Mesenchymal stem cell (in vitro differentiated cells and primary cell): ENCODE measurements around the gene MNAT1.
A peak's percentile ranks its signal among the peaks of the same experiment; 100 is the strongest.

Experiments used
- DNase-seq: peaks from one replicate; pipeline ENCODE4 v3.0.0-alpha.2; 2013
- H2AFZ ChIP-seq: one replicate; pipeline ENCODE4 v1.6.1; 2013; ENCODE audit warnings: low read depth, mild to moderate bottlenecking, control low read depth, inconsistent platforms, low read length, moderate library complexity
- H2AK5ac ChIP-seq: 2 replicates; pipeline ENCODE4 v1.6.1; 2013; ENCODE audit warnings: low read length, moderate library complexity, mild to moderate bottlenecking, inconsistent platforms; ENCODE audit not compliant: severe bottlenecking
- H2BK120ac ChIP-seq: one replicate; pipeline ENCODE4 v1.6.1; 2013; ENCODE audit warnings: low read depth, mild to moderate bottlenecking, inconsistent platforms, low read length, moderate library complexity
- H2BK12ac ChIP-seq, 2 experiments: one replicate each; pipeline ENCODE4 v1.6.1; 2013; ENCODE audit warnings: inconsistent platforms in 2 of 2, low read length in 2 of 2, mild to moderate bottlenecking in 2 of 2, moderate library complexity in 2 of 2, control low read depth in 1 of 2
- H2BK15ac ChIP-seq: one replicate; pipeline ENCODE4 v1.6.1; 2013; ENCODE audit warnings: mild to moderate bottlenecking, low read depth, inconsistent platforms; ENCODE audit not compliant: poor library complexity, severe bottlenecking
- H2BK5ac ChIP-seq: 2 replicates; pipeline ENCODE4 v1.6.1; 2013; ENCODE audit warnings: low read depth, mild to moderate bottlenecking, low read length, control low read depth, inconsistent platforms; ENCODE audit not compliant: poor library complexity, severe bottlenecking
- H3K14ac ChIP-seq, 2 experiments: one replicate each; pipeline ENCODE4 v1.6.1; 2013; ENCODE audit warnings: inconsistent platforms in 2 of 2, low read length in 2 of 2, control low read depth in 1 of 2, mild to moderate bottlenecking in 1 of 2, moderate library complexity in 1 of 2
- H3K18ac ChIP-seq, 2 experiments: one replicate each; pipeline ENCODE4 v1.6.1; 2013; ENCODE audit warnings: inconsistent platforms in 2 of 2, low read length in 2 of 2, control low read depth in 1 of 2, low read depth in 1 of 2, mild to moderate bottlenecking in 1 of 2
- H3K23ac ChIP-seq, 2 experiments: one replicate each; pipeline ENCODE4 v1.6.1; 2013; ENCODE audit warnings: inconsistent platforms in 2 of 2, low read length in 2 of 2, mild to moderate bottlenecking in 2 of 2, moderate library complexity in 2 of 2, control low read depth in 1 of 2
- H3K27ac ChIP-seq: 2 replicates; pipeline ENCODE4 v1.5.1; 2013; ENCODE audit warnings: mild to moderate bottlenecking, moderate library complexity, low read length, control low read depth, inconsistent platforms; ENCODE audit not compliant: poor library complexity, severe bottlenecking
- H3K27me3 ChIP-seq, 2 experiments: 2 replicates each; pipeline versions ENCODE4 v1.6.1 to v1.7.0; 2013; ENCODE audit warnings: low read length in 2 of 2, mild to moderate bottlenecking in 2 of 2, moderate library complexity in 2 of 2, control low read depth in 1 of 2, inconsistent platforms in 1 of 2; ENCODE audit not compliant: control insufficient read depth in 1 of 2, insufficient read depth in 1 of 2
- H3K36me3 ChIP-seq, 2 experiments: 2 replicates each; pipeline versions ENCODE4 v1.6.1 to v1.7.0; 2013; ENCODE audit warnings: low read length in 2 of 2, control low read depth in 1 of 2, inconsistent platforms in 1 of 2, low read depth in 1 of 2, mild to moderate bottlenecking in 1 of 2; ENCODE audit not compliant: insufficient read depth in 2 of 2, control insufficient read depth in 1 of 2
- H3K4ac ChIP-seq, 2 experiments: one replicate each; pipeline ENCODE4 v1.6.1; 2013; ENCODE audit warnings: inconsistent platforms in 2 of 2, low read length in 2 of 2, mild to moderate bottlenecking in 2 of 2, moderate library complexity in 2 of 2, control low read depth in 1 of 2, low read depth in 1 of 2
- H3K4me1 ChIP-seq: 2 replicates; pipeline ENCODE4 v1.6.1; 2013; ENCODE audit warnings: low read depth, low read length, control low read depth; ENCODE audit not compliant: control insufficient read depth, insufficient read depth
- H3K4me2 ChIP-seq: 2 replicates; pipeline ENCODE4 v1.6.1; 2013; ENCODE audit warnings: low read length, mild to moderate bottlenecking, inconsistent platforms; ENCODE audit not compliant: poor library complexity, severe bottlenecking
- H3K4me3 ChIP-seq, 2 experiments: 2 replicates each; pipeline versions ENCODE4 v1.5.1 to v1.7.0; 2013; ENCODE audit warnings: low read length in 2 of 2, mild to moderate bottlenecking in 2 of 2, control low read depth in 1 of 2, low read depth in 1 of 2; ENCODE audit not compliant: insufficient read depth in 1 of 2
- H3K79me1 ChIP-seq: replicated peaks from 2 replicates; pipeline ENCODE4 v1.6.1; 2013; ENCODE audit warnings: mild to moderate bottlenecking, control low read depth, low read length, inconsistent platforms; ENCODE audit not compliant: poor library complexity, severe bottlenecking
- H3K9ac ChIP-seq: 2 replicates; pipeline ENCODE4 v1.7.0; 2013; ENCODE audit warnings: mild to moderate bottlenecking, low read length, moderate library complexity
- H3K9me3 ChIP-seq: 2 replicates; pipeline ENCODE4 v1.7.0; 2013; ENCODE audit warnings: mild to moderate bottlenecking, low read length; ENCODE audit not compliant: control insufficient read depth
- H4K8ac ChIP-seq: one replicate; pipeline ENCODE4 v1.6.1; 2013; ENCODE audit warnings: inconsistent platforms, mild to moderate bottlenecking, low read length, moderate library complexity
- H4K91ac ChIP-seq: one replicate; pipeline ENCODE4 v1.6.1; 2013; ENCODE audit warnings: mild to moderate bottlenecking, low read length, inconsistent platforms
- WGBS: methylation state at CpG from one replicate; pipeline ENCODE4 v1.1.7; 2013; ENCODE audit warnings: mixed read lengths; 5-methylcytosine and 5-hydroxymethylcytosine counted together

The MNAT1 gene

GRCh38 chr14:60965402-60965801 lies 230.8 kb downstream of the MNAT1 start:
- Histone ChIP-seq H2BK5ac (peak overlapping the region; percentile 19), H3K14ac (no peak overlapping the region), H3K27ac (peak overlapping the region; percentile 59), H2AK5ac (no peak overlapping the region), H3K18ac (no peak overlapping the region), H3K4me1 (peaks cover 1% of the 10 kb centered on the region), H4K8ac (no peak overlapping the region), H4K91ac (no peak overlapping the region), H2BK120ac (no peak overlapping the region), H3K79me1 (peaks cover 9% of the 10 kb centered on the region), H3K9me3 (no peaks in the 10 kb centered on the region), H3K4me2 (no peak overlapping the region), H3K27me3 (no peaks in the 10 kb centered on the region), H3K36me3 (no peaks in the 10 kb centered on the region), H3K4me3 (no peak overlapping the region), H3K9ac (no peak overlapping the region), H3K4ac (no peak overlapping the region), H2BK15ac (no peak overlapping the region), H3K23ac (no peak overlapping the region), H2BK12ac (no peak overlapping the region), H2AFZ (no peak overlapping the region)
- peak; percentile 54 for DNase-seq

DNA sequence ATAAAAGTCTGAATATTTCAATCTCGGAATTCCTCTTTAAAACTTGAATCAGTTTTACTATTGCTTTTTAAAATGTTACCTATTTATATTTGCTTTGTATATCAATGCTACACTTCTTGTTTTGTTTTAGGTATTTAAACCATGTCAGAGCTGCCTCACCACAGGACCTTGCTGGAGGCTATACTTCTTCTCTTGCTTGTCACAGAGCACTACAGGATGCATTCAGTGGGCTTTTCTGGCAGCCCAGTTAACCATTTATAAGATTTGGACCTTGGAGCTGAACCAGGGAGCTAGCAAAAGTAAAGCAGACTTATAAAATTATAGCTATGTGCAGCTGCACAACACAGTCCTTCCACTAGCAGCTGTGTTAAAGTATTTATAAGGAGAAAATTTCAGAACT lies 233.5 kb downstream of the MNAT1 start:
- peaks cover 6% of the 10 kb centered on the region for H3K79me1 ChIP-seq
- peaks cover 1% of the 10 kb centered on the region for H3K4me1 ChIP-seq
- no peak overlapping the region for H4K8ac ChIP-seq
- H3K9me3 ChIP-seq: no peaks in the 10 kb centered on the region
- no peak for DNase-seq
- no peak overlapping the region for H4K91ac ChIP-seq
- no peak overlapping the region for H2BK12ac ChIP-seq
- no peak overlapping the region for H3K14ac ChIP-seq
- no peaks in the 10 kb centered on the region for H3K27me3 ChIP-seq
- H2AK5ac ChIP-seq: no peak overlapping the region
- no peak overlapping the region for H2BK120ac ChIP-seq
- H2BK5ac ChIP-seq: peak overlapping the region; percentile 19
- H2AFZ ChIP-seq: no peak overlapping the region
- peaks cover 3 to 7% of the 10 kb centered on the region in 2 experiments for H3K36me3 ChIP-seq
- H3K9ac ChIP-seq: no peak overlapping the region
- H3K23ac ChIP-seq: no peak overlapping the region
- no peak overlapping the region for H3K4ac ChIP-seq
- H3K18ac ChIP-seq: no peak overlapping the region
- no peak overlapping the region for H3K27ac ChIP-seq
- H3K4me3 ChIP-seq: no peak overlapping the region
- peak overlapping the region; percentile 43 for H3K4me2 ChIP-seq
- no CpG with 5 or more reads among the region's 1 CpG for WGBS
- H2BK15ac ChIP-seq: no peak overlapping the region

- Histone ChIP-seq H3K14ac (no peak overlapping the region), H3K4ac (no peak overlapping the region), H2BK12ac (no peak overlapping the region), H3K4me1 (peaks cover 1% of the 10 kb centered on the region), H2BK120ac (no peak overlapping the region), H3K9me3 (no peaks in the 10 kb centered on the region), H3K36me3 (peaks cover 3 to 12% of the 10 kb centered on the region in 2 experiments), H3K18ac (no peak overlapping the region), H4K8ac (no peak overlapping the region), H3K4me3 (no peak overlapping the region), H2AFZ (no peak overlapping the region), H3K79me1 (peaks cover 8% of the 10 kb centered on the region), H3K27me3 (no peaks in the 10 kb centered on the region), H2AK5ac (peak overlapping the region; percentile 81), H3K27ac (peak overlapping the region; percentile 56), H2BK15ac (no peak overlapping the region), H3K23ac (no peak overlapping the region), H3K4me2 (no peak overlapping the region), H2BK5ac (peak overlapping the region; percentile 25), H3K9ac (no peak overlapping the region), H4K91ac (no peak overlapping the region)
- DNase-seq: no peak
These were observed 234.1 kb downstream of the MNAT1 start for GRCh38 chr14:60968671-60969070.

- no peak for DNase-seq
- Histone ChIP-seq H3K9me3 (no peaks in the 10 kb centered on the region), H3K14ac (no peak overlapping the region), H2BK12ac (no peak overlapping the region), H3K4ac (no peak overlapping the region), H2BK5ac (no peak overlapping the region), H3K23ac (no peak overlapping the region), H3K4me1 (peaks cover 1% of the 10 kb centered on the region), H3K18ac (no peak overlapping the region), H3K4me3 (no peak overlapping the region), H3K36me3 (peaks cover 3 to 27% of the 10 kb centered on the region in 2 experiments), H4K8ac (no peak overlapping the region), H3K79me1 (peaks cover 10% of the 10 kb centered on the region), H2BK120ac (no peak overlapping the region), H3K9ac (no peak overlapping the region), H3K4me2 (no peak overlapping the region), H2AFZ (no peak overlapping the region), H4K91ac (no peak overlapping the region), H2AK5ac (no peak overlapping the region), H2BK15ac (no peak overlapping the region), H3K27me3 (no peaks in the 10 kb centered on the region), H3K27ac (peak overlapping the region; percentile 45)
- 100% methylated on average over 1 of the region's 2 CpGs for WGBS
These were observed 235.6 kb downstream of the MNAT1 start for GRCh38 chr14:60970146-60970545.
